GM18526 (cell line): ENCODE data around the gene PEX10.

Source experiments
- POLR2A ChIP-seq: IDR thresholded peaks from 3 replicates; pipeline ENCODE4 v1.6.1; 2011; ENCODE audit not compliant: insufficient read length; ENCODE audit errors: extremely low read depth

Gene PEX10

DNA sequence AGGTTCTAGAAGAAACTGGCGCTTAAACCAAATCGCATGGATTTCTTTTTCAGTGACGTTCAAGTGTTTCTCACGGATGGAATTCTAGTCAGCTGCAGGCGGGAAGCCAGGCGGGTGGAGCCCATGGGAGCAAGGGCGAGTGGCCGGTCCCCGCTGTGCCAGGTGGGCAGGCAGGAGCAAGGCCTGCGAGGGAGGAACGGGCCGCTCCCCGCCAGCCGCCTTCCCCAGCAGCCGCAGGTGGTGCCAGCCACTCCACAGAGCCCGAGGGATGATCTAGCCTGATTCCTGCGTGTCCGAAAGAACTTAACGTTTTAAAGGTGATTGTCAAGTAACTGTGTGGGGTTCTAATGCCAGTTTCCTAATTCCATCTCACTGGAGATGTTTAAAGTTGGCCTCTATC is 9.1 kb downstream of the PEX10 start:
- no peak for TF ChIP-seq POLR2A

DNA sequence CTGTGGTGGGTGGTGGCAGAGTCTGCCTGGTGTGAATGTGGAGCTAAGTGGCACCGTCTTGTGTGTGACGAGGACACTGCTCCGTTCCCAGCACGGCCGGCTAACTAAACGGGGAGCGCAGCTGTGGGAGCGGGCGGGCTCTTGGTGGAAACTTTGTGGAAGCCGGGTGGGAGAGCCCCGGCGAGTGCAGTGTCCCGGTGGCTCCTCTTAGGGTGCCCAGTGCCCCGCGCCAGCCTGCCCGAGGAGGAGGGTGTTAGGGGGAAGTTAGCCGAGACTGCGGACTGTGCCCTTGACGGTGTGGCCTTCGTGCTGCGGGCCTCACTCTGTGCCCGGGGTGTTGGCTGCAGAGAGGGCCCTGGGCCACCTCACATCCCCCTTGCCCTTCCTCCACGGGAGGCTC is 9.9 kb downstream of the PEX10 start:
- TF ChIP-seq POLR2A, result no peak

DNA sequence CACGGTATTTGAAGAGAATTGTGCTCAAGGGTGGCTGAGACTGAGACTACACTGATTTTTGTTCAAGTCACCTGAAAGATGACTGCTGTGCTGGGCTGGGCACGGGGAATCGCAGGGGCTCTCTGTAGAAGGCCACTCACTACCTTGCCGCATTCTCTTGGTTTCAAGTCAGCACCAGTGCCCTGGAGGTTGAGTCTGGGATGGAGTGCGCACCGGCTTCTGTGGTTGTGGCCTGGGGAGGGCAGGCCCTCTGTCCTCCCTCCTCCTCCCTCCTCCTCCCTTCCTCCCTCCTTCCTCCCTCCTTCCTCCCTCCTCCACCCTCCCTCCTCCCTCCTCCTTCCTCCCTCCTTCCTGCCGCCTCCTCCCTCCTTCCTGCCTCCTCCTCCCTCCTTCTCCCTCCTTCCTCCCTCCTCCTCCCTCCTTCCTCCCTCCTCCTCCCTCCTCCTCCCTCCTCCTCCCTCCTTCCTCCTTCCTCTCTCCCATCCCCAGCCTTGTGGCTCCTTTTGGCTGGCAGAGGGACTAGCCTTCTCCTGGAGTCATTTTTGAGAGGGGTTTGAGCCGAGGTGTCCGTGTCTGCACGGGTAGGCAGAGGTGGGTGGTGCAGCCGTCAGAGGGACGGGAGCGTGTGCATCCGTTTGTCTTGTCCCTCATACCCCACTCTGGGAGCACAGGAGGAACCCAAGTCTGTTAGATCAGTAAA is 11.3 kb downstream of the PEX10 start:
- TF ChIP-seq POLR2A, result no peak

DNA sequence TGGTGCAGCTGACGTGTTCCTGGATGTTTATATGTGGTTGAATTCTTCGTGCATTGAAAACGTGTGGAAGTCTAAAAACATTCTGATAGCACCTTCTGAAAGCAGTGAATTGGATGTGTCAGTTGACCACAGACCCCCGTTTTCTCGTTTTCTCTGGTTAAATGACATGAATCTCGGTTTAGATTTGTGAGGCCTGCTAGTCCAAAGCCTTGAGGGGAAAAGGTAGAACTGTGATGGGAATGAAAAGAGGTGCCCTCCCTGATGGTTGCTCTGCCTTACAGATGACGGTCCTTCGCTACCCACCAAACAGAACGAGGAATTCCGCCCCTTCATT is 11.8 kb downstream of the PEX10 start:
- TF ChIP-seq POLR2A, result no peak

DNA sequence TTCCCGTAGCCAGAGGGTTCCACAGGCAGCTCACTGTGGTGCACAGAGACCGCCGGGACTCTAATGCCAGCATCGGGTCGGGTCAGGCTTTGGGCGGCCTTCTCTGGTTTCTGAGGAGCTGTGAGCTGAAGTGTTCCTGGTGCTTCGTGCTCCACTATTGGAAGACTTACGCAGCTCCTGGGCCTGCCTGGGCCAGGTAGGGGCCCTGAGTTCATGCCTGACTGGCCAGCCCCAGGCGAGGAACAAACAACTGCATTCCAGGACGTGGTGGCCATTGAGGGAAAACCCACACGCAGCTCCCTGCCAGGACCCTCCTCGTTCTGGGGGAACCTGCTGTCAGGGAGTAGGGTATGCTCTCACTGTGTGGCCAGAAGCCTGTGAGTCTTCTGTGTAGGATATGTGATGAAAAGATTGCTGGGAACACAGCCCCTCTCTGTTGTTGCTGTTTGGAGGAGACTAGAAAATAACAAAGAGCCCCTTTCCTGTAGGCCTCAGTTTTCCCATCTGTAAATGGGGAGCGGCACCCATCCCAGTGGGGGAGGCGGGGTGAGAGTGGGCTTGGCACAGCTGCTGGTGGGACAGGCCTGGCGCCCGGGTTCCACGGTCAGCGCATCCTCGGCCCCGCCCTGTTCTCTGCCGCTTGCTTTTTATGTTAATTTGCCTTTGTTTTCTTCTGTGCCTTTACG is 12.3 kb downstream of the PEX10 start:
- TF ChIP-seq POLR2A, result no peak

DNA sequence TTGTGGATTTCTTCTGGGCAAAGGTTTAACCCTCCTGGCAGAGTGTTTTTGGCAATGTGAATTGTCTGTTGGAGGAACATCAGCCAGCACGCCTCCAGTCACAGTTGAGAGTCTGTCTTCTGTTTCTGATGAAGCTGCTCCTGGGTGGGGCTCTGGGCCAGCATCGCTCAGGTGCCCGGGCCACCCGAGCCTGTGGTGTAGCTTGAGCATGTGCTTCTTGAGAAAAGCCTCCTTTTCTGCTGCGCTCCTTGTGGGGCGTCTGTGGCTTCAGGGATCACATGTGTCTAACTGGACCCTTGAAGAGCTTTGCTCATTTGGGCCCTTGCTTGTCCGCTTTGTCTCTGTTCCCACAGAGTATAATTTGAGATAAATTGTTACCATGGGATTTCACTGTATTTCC is 13.5 kb downstream of the PEX10 start:
- TF ChIP-seq POLR2A, result no peak

DNA sequence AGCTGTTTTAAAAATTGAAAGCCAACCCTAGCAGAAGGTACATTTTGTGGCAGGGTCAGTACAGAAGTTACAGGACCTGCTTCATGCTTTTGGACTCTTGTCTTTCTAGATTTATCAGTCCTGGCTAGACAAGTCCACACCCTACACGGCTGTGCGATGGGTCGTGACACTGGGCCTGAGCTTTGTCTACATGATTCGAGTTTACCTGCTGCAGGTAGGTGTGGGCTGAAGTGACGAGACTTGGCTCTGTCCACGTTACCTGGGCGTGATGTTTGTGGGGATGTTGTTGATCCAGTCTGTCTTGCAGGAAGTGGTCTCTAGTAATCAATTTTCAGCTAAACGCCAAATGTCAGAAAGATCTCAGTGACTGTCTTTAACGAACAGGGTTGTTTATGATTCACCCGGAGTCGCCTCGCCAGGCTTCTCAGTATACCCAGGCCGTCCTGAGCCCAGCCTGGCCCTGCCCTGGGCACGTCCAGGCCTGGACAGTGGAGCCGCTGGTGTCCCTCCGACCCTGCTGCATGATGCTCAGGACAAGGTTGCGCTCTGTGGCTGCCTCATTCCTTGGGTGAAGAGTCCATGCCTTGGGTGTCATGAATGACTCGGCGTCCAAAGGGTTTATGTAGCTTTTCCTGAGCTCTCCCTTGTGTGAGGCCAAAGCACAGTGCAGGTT is 15.2 kb downstream of the PEX10 start:
- TF ChIP-seq POLR2A, result no peak

DNA sequence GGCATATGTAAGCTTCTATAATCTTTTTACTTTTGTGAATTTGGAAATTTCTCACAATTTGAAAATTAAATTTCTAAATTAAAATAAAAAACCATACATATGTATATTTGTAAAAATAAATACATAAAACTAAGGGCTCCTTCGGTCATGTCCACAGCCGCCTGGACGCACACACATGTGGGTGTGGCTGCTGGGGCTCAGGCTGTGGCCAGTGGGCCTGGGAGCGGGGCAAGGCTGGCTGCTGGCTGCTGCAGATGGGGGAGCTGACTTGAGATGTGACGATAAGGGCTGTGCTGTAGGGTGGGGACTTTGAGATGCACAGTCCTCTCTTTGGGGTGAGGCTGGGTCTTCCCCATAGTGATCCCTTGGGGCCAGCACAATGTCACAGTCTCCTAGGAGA is 15.9 kb downstream of the PEX10 start:
- TF ChIP-seq POLR2A, result no peak

DNA sequence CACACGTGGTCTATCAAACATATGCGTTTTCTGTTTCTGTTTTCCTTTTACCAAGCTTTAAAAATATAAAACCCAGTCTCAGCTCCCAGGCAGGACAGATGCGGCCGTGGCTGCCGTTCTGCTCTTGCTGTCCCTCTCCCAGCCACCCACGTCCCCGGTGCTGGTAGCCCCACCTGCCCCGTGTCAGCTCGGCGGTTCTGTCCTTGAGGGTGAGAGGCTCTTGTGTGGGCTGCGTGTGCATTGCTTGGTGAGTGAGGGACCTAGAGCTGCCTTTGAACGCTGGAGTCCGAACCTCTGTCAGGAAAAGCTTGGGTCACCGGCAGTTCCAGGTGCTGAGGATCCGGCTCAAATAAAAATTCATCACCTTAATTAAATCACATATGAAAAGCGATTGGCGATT is 16.3 kb downstream of the PEX10 start:
- TF ChIP-seq POLR2A, result no peak

DNA sequence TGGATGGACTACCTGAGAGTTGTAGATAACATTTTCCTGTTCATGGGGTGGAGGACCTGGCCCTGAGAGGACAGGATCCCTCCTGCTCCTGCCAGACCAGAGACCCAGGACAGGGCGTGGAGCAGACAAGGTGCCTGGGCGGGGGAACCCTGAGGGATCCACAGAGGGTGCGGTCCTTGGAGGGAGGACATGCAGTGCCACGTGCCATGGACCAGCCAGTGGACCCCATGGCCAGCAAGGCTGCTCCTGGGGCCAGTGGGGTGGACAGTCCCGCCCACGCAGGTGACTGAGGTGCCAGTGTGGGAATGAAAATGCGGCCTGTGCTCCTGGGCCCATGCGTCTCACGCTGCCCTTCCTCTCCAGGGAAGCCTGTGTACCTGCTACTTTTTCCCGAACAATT is 17.1 kb downstream of the PEX10 start:
- no peak for TF ChIP-seq POLR2A

DNA sequence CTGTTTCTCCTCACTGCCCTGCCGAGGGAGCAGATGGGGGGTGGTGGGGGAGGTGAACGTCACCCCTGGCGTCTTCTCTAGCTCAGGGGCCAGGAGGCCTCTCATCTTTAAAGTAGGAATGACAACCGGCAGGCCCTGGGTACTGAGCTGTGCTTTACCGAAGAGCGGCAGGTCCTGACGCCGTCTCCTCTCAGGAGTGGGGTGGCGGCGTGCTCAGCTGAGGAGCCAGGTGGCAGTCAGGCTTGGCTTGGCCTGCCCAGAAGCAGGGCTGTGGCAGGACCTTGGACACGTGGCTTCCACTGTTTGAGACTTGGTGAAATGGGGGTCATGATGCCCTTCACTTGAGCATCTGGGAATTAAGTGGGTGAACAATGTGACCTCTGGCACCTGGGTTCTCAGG is 17.6 kb downstream of the PEX10 start:
- no peak for TF ChIP-seq POLR2A

DNA sequence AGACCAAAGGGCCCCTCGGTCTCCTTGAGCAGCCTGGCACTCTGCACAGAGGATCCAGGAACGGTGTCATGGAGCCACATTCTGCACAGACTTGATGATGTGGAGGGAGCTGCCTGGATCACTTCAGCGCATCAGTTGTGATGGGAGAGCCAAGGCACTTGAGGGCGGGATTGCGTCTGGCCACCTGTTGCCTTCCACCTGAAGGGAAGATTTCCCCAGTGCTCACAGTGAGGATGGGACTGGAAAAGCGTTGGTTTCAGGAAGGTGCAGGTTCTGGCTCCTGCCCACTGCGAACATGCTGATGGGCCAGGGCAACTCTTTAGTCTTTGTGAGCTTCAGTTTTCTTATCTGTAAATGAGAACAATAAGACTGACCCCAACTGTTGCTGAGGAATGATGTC is 18.1 kb downstream of the PEX10 start:
- TF ChIP-seq POLR2A, result no peak

DNA sequence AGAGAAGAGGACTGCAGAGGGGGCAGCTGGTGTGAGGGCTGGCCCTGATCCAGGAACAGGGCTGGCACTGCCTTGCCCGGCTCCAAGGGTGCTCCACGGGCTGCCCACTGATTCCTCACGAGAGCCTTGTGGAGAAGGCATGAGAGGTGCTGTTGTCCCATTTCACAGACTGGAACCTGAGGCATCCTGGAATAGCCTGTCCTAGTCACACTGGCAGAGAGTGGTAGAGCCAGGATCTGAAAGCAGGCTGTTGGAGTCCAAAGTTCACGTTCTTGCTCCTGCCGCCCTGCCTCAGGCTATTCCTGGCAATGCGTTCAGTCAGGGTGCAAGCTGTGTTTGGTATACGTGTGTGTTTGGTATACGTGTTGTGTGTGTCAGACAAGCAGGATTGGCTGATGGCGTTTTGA is 18.9 kb downstream of the PEX10 start:
- TF ChIP-seq POLR2A, result no peak

DNA sequence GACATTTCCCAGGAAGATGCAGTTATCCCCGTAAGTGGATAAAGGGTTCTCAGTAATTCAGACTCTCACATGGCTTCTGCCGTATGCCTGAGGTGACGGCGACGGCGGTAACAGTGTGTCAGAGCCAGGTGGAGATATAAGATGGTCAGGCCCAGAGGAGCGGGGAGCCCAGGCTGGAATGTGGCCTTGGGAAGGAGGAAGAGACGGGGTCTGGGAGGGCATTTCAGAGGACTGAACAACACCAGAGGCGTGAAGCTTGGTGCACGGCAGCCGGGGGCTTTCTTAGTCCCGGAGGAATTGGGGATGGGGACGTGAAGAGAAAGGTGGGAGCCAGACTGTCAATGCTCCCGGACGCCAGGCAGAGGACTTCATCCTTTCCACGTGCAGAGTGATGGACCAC is 19.7 kb downstream of the PEX10 start:
- no peak for TF ChIP-seq POLR2A

DNA sequence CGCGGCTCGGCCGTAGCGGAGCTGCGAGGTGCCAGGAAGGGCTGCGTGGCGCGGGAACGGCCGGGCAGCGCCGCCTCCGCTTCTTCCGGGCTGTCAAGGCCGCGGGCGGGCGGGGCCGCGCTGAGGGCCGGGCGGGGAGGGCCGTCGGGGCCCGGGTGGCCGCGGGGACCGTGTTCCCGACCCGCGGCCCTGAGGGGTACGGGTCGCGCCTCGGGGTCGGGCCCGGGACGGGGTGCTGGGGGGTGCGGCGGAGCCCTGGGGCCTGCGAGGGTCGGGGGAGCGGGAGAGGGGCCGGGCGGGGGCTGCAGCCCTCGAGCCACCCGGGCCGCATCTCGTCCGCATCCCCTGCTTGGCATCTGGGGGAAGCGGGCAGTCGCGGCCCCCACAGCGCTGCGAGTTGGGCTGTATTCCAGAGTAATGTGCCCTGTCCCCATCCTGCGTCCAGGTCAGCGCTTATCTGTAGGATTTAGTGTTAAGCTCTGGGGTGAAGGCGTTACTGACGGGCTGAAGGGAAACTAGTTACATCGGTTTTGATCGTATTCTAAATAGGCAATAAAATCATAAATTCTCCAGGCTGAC is 20.3 kb downstream of the PEX10 start:
- no peak for TF ChIP-seq POLR2A
